GM23338 (cell line): ENCODE data around the gene ELOVL4. TPM values are rescaled to one million over a fixed set of nuclear protein-coding genes. Genes with fewer than 3 reads are reported as not detected.

Experiments used
- ATAC-seq: fragments of 200-7000 bp; cut with Tn5 transposase; 3 replicates; pipeline ENCODE4 v1.9.1; 2020
- DNase-seq: peaks from one replicate; pipeline ENCODE4 v3.0.0-alpha.2; 2015; ENCODE audit warnings: low spot score
- H2AFZ ChIP-seq: fragments of 200-600 bp; sonication (generic); 2 replicates; pipeline ENCODE4 v1.8.0; 2016; ENCODE audit warnings: antibody characterized with exemption, mild to moderate bottlenecking, moderate library complexity
- H3F3A ChIP-seq: fragments of 200-600 bp; sonication (generic); replicated peaks from 2 replicates; pipeline ENCODE4 v1.8.0; 2017; ENCODE audit warnings: antibody characterized with exemption, mixed run types, low read depth
- H3K27ac ChIP-seq: fragments of 200-600 bp; sonication (generic); 2 replicates; pipeline ENCODE4 v1.6.1; 2016; ENCODE audit warnings: low read depth
- H3K27me3 ChIP-seq: fragments of 200-600 bp; sonication (generic); 2 replicates; pipeline ENCODE4 v1.8.0; 2016; ENCODE audit warnings: mild to moderate bottlenecking, mixed run types, moderate library complexity; ENCODE audit not compliant: insufficient read depth
- H3K36me3 ChIP-seq: fragments of 200-600 bp; sonication (generic); 2 replicates; pipeline ENCODE4 v1.8.0; 2016; ENCODE audit warnings: mild to moderate bottlenecking; ENCODE audit not compliant: insufficient read depth
- H3K4me1 ChIP-seq: fragments of 200-600 bp; sonication (generic); 2 replicates; pipeline ENCODE4 v1.8.0; 2016; ENCODE audit warnings: mild to moderate bottlenecking, moderate library complexity; ENCODE audit not compliant: insufficient read depth
- H3K4me2 ChIP-seq: fragments of 200-600 bp; sonication (generic); 2 replicates; pipeline ENCODE4 v1.7.1; 2017; ENCODE audit warnings: mixed run types
- H3K4me3 ChIP-seq: fragments of 200-600 bp; sonication (generic); 2 replicates; pipeline ENCODE4 v1.6.1; 2016; ENCODE audit warnings: mixed run types
- H3K79me2 ChIP-seq: fragments of 200-600 bp; sonication (generic); replicated peaks from 2 replicates; pipeline ENCODE4 v1.8.0; 2017; ENCODE audit warnings: mild to moderate bottlenecking; ENCODE audit not compliant: insufficient read depth
- H3K9me2 ChIP-seq: fragments of 200-600 bp; sonication (generic); 2 replicates; pipeline ENCODE4 v1.8.0; 2017; ENCODE audit not compliant: insufficient read depth
- H4K20me1 ChIP-seq: fragments of 200-600 bp; sonication (generic); replicated peaks from 2 replicates; pipeline ENCODE4 v1.8.0; 2017; ENCODE audit warnings: mild to moderate bottlenecking; ENCODE audit not compliant: insufficient read depth
- H3K27ac Mint-ChIP-seq: 2 replicates; pipeline ENCODE4 v1.8.0; 2020; ENCODE audit warnings: inconsistent platforms, mild to moderate bottlenecking, moderate library complexity, mixed read lengths
- H3K27me3 Mint-ChIP-seq: 3 replicates; pipeline ENCODE4 v1.8.0; 2022; ENCODE audit warnings: low read depth, mild to moderate bottlenecking, moderate library complexity, mixed read lengths, inconsistent platforms; ENCODE audit not compliant: insufficient read depth, poor library complexity
- H3K36me3 Mint-ChIP-seq: 3 replicates; pipeline ENCODE4 v1.8.0; 2021; ENCODE audit warnings: low read depth, mild to moderate bottlenecking, inconsistent platforms, moderate library complexity, mixed read lengths
- H3K4me1 Mint-ChIP-seq: 3 replicates; pipeline ENCODE4 v1.8.0; 2020; ENCODE audit warnings: mild to moderate bottlenecking, inconsistent platforms, mixed read lengths
- H3K4me3 Mint-ChIP-seq: 3 replicates; pipeline ENCODE4 v1.8.0; 2021; ENCODE audit warnings: moderate library complexity, mild to moderate bottlenecking, inconsistent platforms, mixed read lengths
- H3K9me3 Mint-ChIP-seq: 3 replicates; pipeline ENCODE4 v1.8.0; 2020; ENCODE audit warnings: moderate library complexity, mild to moderate bottlenecking, inconsistent platforms, mixed read lengths
- CREB1 ChIP-seq: fragments of 250-450 bp; sonication (Bioruptor Pico); IDR thresholded peaks from 2 replicates; pipeline ENCODE4 v1.5.0; 2020; ENCODE audit warnings: low read depth, mild to moderate bottlenecking, moderate library complexity
- CTCF ChIP-seq, 2 experiments: fragments of 200-600 bp in 1 of 2; sonication (generic) in 1 of 2; conservative IDR thresholded peaks; 2 replicates each; pipeline versions ENCODE4 v1.5.1 to v1.6.1; 2016 to 2017; ENCODE audit warnings: antibody characterized with exemption in 2 of 2, low read depth in 2 of 2, mild to moderate bottlenecking in 2 of 2, moderate library complexity in 1 of 2
- EZH2 ChIP-seq: fragments of 200-600 bp; sonication (generic); IDR thresholded peaks from one replicate; pipeline ENCODE4 v1.8.0; 2017; ENCODE audit warnings: antibody characterized with exemption, mild to moderate bottlenecking, low read depth; ENCODE audit not compliant: unreplicated experiment
- EZH2phosphoT487 ChIP-seq: fragments of 200-600 bp; sonication (generic); IDR thresholded peaks from one replicate; pipeline ENCODE4 v1.8.1; 2018; ENCODE audit warnings: antibody characterized with exemption; ENCODE audit not compliant: unreplicated experiment
- JUNB ChIP-seq: IDR thresholded peaks from one replicate; pipeline ENCODE4 v1.6.1; 2016; ENCODE audit warnings: antibody characterized with exemption; ENCODE audit not compliant: unreplicated experiment
- NANOG ChIP-seq: IDR thresholded peaks from 2 replicates; pipeline ENCODE4 v1.6.1; 2016; ENCODE audit warnings: antibody characterized with exemption, borderline replicate concordance
- POLR2AphosphoS5 ChIP-seq: IDR thresholded peaks from 2 replicates; pipeline ENCODE4 v1.6.1; 2016; ENCODE audit warnings: antibody characterized with exemption, low read depth
- REST ChIP-seq: IDR thresholded peaks from one replicate; pipeline ENCODE4 v1.6.1; 2018; ENCODE audit warnings: antibody characterized with exemption; ENCODE audit not compliant: unreplicated experiment
- STAT1 ChIP-seq: IDR thresholded peaks from one replicate; pipeline ENCODE4 v1.6.1; 2016; ENCODE audit warnings: antibody characterized with exemption; ENCODE audit not compliant: unreplicated experiment
- ZNF114 ChIP-seq: fragments of 250-450 bp; sonication (Bioruptor Pico); IDR thresholded peaks from 2 replicates; pipeline ENCODE4 v1.5.0; 2020; ENCODE audit warnings: mild to moderate bottlenecking, moderate library complexity
- ZNF331 ChIP-seq: fragments of 250-450 bp; sonication (Bioruptor Pico); IDR thresholded peaks from 2 replicates; pipeline ENCODE4 v1.5.0; 2020; ENCODE audit warnings: low read depth, mild to moderate bottlenecking, moderate library complexity
- ZNF462 ChIP-seq: fragments of 250-450 bp; sonication (Bioruptor Pico); IDR thresholded peaks from 2 replicates; pipeline ENCODE4 v1.5.0; 2020; ENCODE audit warnings: mild to moderate bottlenecking, moderate library complexity
- polyA plus RNA-seq: library from polyadenylated mRNA; unstranded; fragments of >200 nt; fragmentation: Nextera tagmentation; extraction: Ambion mirVana; gene quantifications from 2 replicates; pipeline ENCODE4 v1.2.1, GENCODE V29; 2016
- total RNA-seq: library from RNA; depleted of rRNA; stranded (reverse); fragments of >200 nt; shearing (Covaris generic); gene quantifications from 2 replicates; pipeline ENCODE4 v1.2.3, GENCODE V29; 2014
- TF ChIP-seq, protein P1 (sequence below): IDR thresholded peaks from 2 replicates; pipeline ENCODE4 v1.6.1; 2016; ENCODE audit warnings: antibody characterized with exemption

ELOVL4 gene
- total and polyA plus RNA-seq, 2 experiments from 2014 or later, result 13.3 to 16.8 TPM

GRCh38 chr6:79888587-79888986 lies 58.8 kb downstream of the ELOVL4 start:
- H3K27me3 Mint-ChIP-seq, result peaks cover 4% of the 10 kb centered on the region
- H3K27ac Mint-ChIP-seq, result no peak overlapping the region
- Histone ChIP-seq H3K79me2 (no peaks in the 10 kb centered on the region), H3K4me3 (no peak overlapping the region), H3K4me1 (no peaks in the 10 kb centered on the region), H3K36me3 (0 out of 2 replicates have a peak, but pooled peaks cover 3% of the 10 kb centered on the region), H3K27me3 (no peaks in the 10 kb centered on the region), H3K4me2 (no peak overlapping the region), H3K9me2 (peaks cover 2% of the 10 kb centered on the region; the same call in 1 of the 2 replicates), H4K20me1 (no peaks in the 10 kb centered on the region), H3F3A (no peaks in the 10 kb centered on the region), H2AFZ (no peak overlapping the region), H3K27ac (no peak overlapping the region)
- ATAC-seq (no peak), DNase-seq (no peak)
- H3K36me3 Mint-ChIP-seq, result peaks cover 10% of the 10 kb centered on the region; the same call in 1 of the 3 replicates
- H3K4me3 Mint-ChIP-seq, result no peak overlapping the region
- peaks cover 25% of the 10 kb centered on the region for H3K9me3 Mint-ChIP-seq
- no peaks in the 10 kb centered on the region for H3K4me1 Mint-ChIP-seq
- TF ChIP-seq ZNF331 (no peak), REST (no peak), EZH2phosphoT487 (no peak), CREB1 (no peak), JUNB (no peak), NANOG (no peak), EZH2 (no peak), ZNF462 (CRISPR knock-in tag) (no peak), CTCF (conservative IDR thresholded peaks at IDR 0.05; ENCODE audit: low read depth in 2 of 2) (no peak), STAT1 (no peak), POLR2AphosphoS5 (no peak), ZNF114 (CRISPR knock-in tag) (no peak)
- TF ChIP-seq, protein P1, sequence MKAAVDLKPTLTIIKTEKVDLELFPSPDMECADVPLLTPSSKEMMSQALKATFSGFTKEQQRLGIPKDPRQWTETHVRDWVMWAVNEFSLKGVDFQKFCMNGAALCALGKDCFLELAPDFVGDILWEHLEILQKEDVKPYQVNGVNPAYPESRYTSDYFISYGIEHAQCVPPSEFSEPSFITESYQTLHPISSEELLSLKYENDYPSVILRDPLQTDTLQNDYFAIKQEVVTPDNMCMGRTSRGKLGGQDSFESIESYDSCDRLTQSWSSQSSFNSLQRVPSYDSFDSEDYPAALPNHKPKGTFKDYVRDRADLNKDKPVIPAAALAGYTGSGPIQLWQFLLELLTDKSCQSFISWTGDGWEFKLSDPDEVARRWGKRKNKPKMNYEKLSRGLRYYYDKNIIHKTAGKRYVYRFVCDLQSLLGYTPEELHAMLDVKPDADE, result no peak
